GM18508 (cell line): ENCODE results near the gene SLC39A11.
"Not testable (repeated sequence)": the region's sequence is repeated elsewhere in the genome, so short reads cannot be mapped to it uniquely, and the experiment has no call there.

Experiments
- ATAC-seq: cut with Tn5 transposase; IDR thresholded peaks from one replicate; pipeline ENCODE4 v1.9.1; 2021; ENCODE audit warnings: moderate number of reproducible peaks; ENCODE audit not compliant: insufficient read depth, unreplicated experiment

The SLC39A11 gene

DNA sequence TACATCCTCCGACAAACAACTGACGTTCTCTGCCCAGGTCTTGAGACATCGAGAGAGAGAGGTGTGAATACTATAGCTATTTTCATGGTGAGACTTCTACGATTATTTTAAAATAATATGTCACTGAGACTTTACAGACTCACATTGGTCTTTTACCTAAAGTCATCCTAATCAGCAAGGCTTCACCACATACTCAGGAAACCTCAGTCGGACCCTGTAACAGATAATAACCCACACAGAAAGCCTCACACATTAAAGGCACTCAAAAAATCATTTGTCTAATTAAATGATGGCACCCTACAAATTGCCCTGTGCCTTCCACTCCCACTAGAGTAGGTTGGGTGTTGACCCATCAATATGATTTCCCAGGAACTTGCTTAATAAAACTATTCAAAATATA, 19.8 kb upstream of the SLC39A11 start:
- ATAC-seq = no peak

DNA sequence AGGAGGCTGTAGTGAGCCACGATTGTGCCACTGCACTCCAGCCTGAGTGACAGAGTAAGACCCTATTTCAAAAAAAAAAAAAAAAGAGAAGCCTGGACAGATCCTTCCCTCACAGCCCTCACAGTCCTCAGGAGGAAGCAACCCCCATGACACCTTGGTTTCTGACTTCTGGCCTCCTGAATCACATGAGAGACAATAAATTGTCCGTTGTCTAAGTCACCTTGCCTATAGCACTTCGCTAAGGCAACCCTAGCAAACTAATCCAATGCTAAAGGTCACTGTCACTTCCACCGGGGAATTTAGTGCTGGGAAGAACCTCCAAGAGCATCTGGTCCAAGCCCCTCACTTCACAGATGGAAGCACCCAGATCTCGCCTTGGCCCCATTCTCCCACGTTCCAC, 18.9 kb upstream of the SLC39A11 start:
- no peak for ATAC-seq

GRCh38 chr17:73107191-73107590, 14.7 kb upstream of the SLC39A11 start:
- no peak for ATAC-seq

GRCh38 chr17:73105431-73105830, 12.9 kb upstream of the SLC39A11 start:
- no peak for ATAC-seq

- no peak for ATAC-seq
Measured at GRCh38 chr17:73104450-73104849, 12.0 kb upstream of the SLC39A11 start.

GRCh38 chr17:73103641-73104335, 11.3 kb upstream of the SLC39A11 start:
- ATAC-seq = no peak

DNA sequence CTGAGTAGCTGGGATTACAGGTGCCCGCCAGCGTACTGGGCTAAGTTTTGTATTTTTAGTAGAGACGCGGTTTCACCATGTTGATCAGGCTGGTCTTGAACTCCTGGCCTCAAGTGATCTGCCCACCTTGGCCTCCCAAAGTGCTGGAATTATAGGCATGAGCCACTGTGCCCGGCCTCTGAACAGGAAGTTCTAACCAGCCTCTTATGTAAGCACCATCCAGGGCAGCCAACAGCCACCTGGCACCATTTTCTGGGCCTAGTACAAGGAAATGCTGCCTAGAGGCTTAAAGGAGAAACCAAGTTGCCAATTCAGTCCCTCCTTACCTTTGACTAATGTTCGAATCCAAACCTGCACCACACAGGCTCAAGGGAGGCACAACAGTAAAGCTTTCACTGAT, 8.5 kb upstream of the SLC39A11 start:
- no peak for ATAC-seq

DNA sequence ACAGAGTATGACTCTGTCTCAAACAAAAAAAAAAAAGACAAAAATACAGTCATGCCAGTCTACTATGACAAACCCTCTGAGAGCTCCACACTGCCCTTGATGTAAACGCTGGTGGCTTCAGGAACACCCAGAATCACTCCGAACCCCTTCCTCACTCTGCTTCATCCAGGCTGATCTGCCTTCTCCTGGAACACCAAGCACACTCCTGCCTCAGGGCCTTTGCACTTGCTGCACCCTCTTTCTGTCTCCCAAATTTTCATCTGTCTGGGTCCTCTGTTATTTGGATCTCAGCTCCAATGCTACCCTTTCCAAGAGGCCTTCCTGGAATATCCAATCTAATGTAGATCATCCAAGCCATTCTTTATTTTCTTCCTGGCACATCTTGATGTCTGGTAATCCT, 7.9 kb upstream of the SLC39A11 start:
- no peak for ATAC-seq

- no peak for ATAC-seq
Measured at GRCh38 chr17:73099511-73099910, 7.0 kb upstream of the SLC39A11 start.

- no peak for ATAC-seq
Measured at GRCh38 chr17:73098919-73099318, 6.4 kb upstream of the SLC39A11 start.

DNA sequence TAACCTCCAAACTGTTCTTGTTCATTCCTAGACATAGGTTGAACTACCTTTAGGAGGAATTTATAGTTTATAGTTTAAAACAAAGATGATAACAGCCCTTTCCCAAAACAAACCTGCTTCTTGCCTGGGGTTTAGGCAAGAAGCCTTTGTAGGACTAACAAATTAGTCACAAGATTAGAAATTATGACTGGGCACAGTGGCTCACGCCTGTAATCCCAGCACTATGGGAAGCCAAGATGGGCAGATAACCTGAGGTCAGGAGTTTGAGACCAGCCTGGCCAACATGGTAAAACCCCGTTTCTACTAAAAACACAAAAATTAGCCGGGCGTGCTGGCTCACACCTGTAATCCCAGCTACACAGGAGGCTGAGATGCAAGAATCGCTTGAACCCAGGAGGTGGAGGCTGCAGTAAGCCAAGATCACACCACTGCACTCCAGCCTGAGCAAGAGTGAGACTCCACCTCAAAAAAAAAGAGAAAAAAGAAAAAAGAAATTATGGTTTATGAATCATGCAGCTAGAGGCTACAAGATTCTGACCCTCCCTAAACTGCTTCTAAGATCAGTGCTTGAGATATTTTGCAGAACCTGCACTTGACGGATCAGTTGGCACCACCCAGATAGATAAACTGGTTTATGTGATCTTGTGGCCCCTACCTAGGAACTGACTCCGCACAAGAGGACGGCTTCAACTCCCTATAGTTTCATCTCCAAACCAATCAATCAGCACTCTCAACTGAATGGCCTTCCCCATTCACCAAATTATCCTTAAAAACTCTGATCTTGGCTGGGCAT, 5.7 kb upstream of the SLC39A11 start:
- not testable (repeated sequence) for ATAC-seq

DNA sequence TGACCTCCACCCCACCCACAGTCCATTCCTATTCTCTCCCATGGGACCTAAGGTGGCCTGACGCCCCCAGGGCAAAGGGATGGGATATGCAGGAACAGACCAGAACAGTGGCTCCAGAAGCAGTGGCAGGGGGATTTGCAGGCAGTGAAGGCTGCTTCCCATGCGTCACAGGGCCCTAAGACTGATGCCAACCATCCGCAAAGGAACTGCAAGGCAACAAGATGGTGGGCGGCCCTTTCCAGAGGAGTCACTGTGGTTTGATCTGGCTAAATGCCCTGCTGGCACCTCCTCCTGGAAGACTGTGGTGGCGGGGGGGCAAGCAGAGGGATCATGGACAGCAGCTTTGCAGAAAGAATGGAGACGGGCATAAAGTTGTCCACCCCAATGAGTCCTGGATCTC, 4.4 kb upstream of the SLC39A11 start:
- ATAC-seq = no peak

DNA sequence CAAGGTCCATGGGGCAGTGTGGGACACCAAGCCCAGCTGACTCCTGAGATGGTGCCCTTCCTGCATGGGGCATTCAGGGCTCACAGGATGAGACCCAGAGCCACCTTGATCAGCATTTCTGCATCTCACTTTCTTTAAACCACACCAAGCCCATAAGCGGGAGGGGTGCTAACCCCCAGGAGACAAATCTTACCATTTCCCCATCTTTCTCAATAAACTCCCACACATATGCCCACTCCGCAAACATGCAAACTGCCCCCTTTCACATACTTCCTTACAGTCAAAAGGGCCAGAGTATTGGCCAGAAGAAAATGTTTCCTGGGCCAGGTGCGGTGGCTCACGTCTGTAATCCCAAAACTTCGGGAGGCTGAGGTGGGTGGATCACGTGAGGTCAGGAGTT, 3.7 kb upstream of the SLC39A11 start:
- no peak for ATAC-seq

- no peak for ATAC-seq
Measured at GRCh38 chr17:73093286-73093685, 798 bp upstream of the SLC39A11 start.

DNA sequence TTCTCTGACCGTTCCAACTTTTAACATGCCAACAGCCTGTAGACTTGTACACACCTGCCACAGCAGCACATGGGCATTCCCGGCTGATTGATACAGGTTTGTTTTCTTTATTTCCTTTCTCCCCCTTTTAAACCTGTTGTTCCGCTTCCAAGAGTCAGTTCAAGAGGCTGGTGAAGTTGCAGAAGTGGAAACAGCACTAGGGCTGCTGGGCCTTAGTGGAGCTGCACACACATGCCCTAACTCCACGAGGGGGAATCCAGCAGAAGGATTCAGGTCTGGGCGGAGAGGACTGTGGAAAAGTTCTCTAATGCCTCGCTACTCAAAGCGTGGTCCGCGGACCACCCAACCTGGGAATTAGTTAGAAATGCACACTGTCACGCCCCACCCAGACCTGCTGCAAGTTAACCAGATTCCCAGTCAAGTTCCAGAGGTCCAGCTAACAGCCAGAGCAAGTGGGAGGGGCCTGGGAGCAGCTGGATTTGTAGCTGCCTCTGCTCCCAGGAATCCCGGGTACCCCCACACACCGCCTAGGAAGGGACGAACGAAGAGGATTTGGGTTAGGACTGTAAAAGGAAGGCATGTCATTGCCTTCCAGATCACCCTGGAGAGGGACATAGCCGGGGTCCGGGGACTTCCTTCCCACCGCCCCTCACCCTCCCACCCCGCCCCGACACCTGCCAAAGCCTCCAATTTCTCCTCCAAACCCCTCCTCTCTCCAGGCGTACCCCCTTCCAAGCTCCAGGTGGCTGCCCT, 542 bp downstream of the SLC39A11 start:
- no peak for ATAC-seq

- no peak for ATAC-seq
Measured at GRCh38 chr17:73091410-73091769, 1.1 kb downstream of the SLC39A11 start.

- no peak for ATAC-seq
Measured at GRCh38 chr17:73090396-73091202, 1.9 kb downstream of the SLC39A11 start.

- no peak for ATAC-seq
Measured at GRCh38 chr17:73089322-73090317, 2.9 kb downstream of the SLC39A11 start.

DNA sequence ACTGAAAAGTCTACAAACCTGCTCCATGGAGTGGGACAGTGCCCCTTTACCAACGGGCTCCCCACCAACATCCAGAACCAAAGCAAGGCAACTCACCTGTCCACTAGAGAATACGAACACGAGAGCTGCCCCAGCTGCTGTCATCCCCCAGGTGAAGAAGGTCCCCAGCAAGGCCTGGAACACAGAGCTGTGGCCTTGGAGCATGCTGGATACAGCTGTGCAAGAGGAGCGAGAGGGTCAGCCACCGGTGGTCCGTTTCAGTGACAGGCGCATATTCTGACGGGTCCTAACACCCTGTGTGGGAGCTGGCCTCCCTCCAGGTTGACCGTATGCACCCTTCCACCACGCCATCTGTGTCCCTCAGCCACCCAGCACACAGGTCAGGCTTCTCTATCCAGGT, 3.9 kb downstream of the SLC39A11 start:
- ATAC-seq = no peak
